Amniotic epithelial cell (primary cell): Measurements from ENCODE around the gene PKIG.

Experiments used
- DNase-seq: peaks from one replicate; pipeline ENCODE4 v3.0.0-alpha.2; 2010; ENCODE audit warnings: low read depth

Gene PKIG

DNA sequence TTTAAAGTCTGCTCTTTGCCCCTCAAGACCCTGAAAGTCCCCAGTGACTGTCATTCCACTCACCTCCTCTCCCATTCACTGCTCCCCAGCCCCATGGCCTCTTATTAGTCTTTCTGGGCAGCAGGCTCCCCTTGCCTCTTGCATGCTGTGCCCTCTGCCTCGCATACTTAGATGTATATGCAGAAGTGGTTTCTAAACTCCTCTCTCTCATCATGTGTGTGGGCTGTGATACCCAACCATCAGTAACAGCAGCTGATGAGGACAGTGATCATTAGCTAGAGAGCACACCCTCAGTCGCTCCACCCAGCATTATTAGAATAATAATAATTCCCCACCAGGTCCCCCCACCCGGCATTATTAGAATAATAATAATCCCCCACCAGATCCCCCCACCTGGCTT, 14.5 kb downstream of the PKIG start:
- no peak for DNase-seq

DNA sequence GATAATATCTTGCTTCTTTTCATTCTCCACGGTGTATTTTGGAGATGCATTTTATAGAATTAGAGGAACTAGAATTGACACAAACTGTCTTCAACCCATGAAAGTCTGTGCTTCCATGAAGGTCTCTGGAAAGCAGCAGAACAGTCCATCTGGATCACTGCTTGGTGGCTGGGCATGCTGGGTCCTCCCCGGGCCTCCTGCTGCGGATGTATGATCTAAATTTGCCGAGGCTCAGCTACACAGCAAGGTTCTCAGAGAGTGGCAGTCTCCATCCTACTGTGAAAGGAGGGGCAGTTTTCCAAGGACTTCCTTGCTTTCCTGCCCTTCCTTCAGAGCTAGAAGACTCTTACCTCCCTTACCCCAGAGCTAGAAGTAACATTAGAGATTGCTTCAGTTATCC, 15.1 kb downstream of the PKIG start:
- no peak for DNase-seq

DNA sequence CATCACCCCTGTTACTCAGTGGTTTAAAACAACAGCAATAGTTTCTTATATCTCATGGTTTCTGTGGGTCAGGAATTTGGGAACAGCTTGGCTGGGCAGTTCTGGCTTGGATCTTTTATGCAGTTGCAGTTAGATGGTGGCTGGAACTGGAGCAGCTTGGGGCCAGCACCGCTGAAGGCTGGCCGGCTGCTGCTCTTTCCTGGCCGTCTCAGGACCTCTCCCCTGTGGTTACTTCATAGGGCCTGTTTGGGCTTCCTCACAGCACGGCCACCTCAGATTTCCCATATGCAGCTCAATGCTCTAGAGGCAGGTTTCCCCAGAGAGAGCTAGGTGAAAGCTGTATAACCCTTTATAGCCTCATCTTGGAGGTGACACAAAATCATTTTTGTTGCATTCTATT, 15.6 kb downstream of the PKIG start:
- DNase-seq, result peak; percentile 26

DNA sequence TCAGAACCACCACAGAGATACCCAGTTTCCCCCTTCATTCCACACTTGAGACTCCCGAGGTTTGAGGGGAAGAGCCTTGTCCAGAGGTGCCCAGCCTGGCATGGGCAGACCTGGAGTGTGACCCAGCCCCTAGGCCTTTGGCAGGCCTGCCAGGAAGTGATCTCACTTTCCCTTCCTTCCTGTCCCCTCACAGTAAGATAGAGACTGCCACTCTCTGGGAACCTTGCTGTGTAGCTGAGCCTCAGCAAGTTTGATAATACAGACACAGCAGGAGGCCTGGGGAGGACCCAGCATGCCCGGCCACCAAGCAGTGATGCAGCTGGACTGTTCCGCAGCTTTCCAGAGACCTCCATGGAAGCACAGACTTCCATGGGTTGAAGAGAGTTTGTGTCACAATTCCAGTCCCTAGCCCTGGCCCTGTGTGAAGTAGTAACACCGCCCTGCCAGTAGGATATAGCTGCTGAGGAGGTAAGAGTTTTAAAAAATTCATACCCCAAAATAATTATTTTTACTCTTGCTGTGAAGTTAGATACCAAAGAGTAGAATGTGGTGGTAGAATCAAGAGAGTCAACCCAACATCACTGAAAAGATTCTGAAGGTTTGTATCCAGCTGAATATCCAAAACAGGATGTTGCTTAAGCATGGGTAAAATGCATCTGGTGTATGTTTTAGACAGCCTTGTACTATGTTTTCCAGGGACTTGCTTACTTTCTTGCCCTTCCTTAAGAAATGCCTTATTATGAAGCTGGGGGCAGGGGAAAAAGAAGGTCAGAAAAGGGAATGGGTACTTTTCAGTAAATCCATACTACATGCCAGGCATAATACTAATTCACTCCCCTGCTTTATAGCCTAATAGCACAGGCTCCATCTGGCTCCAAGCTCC, 16.3 kb downstream of the PKIG start:
- peak; percentile 57 for DNase-seq

DNA sequence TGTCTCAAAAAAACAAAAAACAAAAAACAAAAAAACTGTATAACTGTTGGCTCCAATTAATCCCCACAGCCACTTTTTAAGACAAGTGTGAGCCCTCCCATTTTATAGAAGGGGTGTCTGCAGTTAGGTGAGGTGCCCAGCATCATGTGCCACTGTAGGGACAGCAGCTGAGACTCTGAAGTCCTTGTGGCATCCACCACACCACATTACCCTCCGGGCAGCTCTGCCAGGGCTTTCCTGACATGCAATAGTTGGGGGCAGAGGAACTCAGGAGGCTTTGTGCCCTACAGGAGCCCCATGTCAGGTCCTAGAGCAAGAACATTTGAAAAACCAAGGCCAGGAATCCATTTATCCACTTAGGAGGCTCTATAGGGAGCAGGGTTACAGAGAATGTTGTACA, 17.3 kb downstream of the PKIG start:
- DNase-seq, result no peak

DNA sequence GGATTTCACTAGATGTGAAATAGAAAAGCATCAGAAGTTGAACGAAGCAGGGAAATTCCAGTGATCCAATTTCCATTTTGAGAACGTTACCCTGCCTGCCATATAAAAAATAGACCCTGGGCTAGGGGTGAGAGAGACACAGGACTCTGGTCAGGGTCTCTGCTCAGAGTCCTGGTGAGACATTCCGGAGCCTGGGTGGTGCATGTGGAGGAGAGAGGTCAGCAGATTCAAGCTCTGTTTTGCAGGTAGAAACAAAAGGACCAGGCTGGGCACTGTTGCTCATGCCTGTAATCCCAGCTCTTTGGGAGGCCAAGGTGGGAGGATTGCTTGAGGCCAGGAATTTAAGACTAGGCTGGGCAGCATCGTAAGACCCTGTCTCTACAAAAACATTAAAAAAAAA, 17.9 kb downstream of the PKIG start:
- DNase-seq, result no peak

DNA sequence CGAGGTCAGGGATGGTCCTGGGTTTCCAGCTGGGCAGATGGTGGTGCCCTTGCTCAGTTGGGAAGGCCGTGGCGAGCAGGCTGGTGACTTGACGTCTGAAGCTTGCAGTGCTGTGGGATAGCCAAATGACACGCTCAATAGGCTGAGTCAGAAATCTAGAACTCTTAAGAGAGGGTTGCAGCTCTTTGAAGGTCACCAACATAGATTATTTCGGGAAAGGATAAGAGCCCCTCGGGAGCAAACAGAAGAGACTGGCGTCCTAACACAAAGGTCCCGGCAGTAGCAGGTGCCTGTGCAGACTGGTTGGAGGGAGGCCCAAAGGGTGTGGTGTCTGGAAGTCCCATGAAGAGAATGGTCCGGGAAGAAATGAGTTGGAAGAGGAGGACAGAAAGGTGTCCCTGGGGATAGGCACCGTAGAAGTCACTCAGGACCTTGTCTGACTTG, 18.4 kb downstream of the PKIG start:
- no peak for DNase-seq

DNA sequence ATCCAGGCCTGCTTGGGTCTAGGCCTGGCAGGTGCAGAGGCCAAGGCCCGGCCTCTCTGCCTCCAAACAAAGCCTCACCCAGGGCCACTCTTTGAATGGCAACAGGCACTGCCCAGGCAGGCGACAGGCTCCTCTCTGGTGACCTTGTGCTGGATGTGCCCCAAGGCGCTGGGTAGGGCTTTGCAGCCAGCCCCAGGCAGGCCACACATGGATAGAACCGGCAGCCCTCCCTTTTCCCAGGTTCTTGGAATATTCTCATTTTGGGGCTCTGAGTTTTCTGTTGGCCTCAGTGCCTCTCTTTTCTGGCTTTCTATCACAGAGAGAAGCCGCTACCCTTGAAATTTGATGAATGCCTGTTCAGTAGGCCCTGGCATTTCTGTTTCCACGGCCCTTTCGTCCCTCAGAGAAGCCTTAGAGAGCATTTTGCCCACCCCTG, 18.9 kb downstream of the PKIG start:
- DNase-seq, result no peak

DNA sequence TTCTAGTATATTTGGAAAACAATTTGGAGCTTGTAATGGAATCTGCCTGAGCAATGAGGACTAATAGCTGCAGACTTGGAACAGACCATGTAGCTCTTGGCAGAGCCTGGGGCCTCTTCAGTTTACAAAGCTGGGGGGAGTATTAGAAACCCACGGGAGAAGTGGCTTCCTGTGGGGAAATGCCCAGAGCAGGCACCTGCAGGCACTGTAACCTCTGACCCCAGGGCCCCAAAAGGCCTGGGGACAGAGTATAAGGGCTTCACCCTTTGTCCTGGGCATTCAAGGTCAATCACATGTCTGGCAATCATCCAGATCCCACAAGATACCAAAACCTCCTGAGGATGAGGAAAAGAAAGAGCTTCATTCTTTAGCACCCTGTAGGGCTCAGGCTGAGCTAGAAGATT, 19.4 kb downstream of the PKIG start:
- peak; percentile 38 for DNase-seq

DNA sequence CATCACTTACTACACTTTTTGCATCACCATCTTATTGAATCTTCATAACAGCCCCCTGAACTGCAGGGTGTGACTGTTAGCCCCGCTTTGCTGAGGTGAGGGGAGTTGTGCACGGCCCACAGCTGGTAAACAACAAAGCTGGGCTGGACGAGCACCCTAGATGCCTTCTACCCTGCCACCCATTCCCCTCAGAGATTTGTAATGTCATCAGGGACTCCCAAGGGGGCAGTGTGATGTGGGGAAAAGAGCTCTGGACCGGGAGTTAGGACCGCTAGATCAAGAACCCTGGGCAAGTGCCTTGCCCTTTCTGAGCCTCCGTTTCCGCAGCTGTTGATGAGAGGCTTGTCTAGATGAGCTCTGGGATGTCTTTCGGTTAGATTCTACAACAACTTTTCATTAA, 20.9 kb downstream of the PKIG start:
- no peak for DNase-seq

DNA sequence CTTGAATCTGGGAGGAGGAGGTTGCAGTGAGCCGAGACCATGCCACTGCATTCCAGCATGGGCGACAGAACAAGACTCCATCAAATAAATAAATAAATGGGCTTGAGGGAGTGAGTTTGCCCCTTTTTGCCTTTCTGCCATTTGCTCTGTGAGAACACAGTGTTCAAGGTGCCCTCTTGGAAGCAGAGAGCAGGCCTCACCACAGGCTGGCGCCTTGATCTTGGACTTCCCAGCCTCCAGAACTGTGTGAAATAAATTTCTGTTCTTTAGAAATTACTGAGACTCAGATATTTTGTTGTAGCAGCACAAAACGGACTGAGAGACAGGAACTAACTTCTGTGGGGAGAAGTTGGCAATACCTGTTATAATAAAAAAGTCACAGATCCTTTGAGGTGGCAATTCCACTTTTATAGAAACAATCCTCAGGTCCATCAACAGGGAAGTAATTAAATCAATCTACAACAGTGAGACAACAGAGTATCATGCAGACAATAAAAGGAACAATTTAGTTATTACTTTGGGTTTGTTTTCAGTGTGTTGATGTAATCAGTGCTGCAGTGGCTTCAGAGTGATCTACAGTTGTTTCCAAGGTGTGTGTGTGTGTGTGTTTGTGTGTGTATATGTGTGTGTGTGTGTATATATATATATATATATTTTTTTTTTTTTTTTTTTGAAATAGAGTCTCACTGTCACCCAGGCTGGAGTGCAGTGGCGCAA, 24.5 kb downstream of the PKIG start:
- DNase-seq, result no peak

DNA sequence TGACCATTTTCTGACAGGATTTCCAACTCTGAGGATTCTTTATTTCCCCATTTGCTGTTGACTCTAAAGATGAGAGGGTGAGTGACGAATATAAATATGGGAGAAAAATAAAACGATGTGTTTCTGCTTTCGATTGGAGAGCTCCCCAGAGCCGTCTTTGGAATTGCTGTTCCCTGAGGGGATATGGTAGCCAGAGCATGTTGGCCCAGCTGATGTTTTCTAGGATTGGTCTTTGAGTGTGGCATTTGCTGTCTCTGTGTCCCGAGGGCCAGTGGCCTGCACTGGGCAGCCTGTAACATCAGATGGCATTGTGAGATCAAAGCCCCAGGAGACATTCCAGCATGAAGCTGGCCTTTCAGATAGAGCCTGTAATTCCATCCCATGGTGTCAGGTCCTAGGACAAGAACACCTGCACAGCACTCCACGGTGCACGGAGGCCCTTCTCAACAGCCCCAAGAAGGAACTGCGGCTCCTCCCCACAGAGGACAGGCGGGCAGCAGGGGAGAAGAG, 26.7 kb downstream of the PKIG start:
- no peak for DNase-seq

DNA sequence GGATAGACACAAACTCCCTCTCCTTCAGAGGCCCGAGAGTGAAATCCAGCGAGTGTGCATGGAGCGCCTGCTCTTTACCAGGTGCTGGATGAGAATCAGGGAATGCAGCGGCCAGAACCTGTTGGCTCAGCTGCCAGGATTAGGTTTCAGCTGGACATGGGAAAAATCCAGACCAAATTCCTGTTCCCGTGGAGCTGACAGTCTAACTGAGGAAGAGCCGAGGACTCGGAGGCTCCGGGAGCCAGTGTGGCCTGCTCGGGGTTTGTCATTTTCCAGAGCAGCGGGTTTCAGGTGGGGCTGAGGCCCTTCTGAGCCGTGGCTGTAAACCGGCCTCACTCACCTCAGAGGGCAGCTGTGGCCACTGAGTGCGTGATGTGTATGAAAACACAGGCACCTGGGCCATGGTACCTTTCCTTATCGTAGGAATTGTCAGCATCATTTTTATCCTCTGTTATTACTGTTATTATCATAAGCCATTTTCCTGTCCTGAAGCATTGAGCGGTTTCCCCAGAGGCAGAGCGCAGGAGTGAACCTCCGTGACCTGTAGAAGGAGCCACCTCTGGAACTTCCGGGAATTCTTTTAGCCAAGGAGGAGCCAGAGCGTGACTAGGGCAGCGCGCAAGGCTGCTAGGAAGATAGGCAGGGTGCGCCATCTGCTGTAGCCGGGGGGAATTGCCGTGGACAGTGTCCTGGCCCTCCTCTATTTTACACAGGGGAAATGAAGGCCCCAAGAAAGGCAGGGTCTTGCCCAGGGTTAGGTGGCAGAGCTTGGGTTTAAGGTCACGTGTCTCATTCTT, 27.3 kb downstream of the PKIG start:
- DNase-seq, result peak; percentile 84

DNA sequence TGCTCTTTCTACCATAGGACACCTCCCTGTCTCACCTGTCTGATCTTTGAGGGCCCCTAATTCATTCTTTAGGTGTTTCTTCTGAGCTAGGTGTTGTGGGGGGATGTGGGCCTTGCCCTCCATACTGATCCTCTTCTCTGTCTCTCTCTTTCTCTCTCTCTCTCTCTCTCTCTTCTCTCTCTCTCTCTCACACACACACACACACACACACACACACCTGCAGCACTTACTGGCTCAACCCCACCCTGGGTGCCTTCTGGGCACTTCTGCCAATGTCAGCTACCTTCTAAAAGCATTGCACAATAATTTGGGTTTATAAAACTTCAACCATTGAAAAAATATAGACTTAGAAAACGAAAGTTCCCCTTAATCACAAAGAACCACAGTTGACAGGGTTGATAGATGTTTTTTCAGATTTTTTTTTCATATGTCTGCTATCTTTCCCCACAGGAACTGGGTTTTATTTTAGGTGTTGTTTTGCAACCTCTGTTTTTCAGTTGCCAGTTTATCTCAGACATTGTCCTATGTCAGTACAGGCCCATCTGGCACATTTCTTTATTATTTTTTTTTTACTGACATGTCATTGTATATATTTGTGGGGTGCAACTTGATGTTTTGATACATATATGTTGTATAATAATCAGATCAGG, 28.1 kb downstream of the PKIG start:
- peak; percentile 80 for DNase-seq

DNA sequence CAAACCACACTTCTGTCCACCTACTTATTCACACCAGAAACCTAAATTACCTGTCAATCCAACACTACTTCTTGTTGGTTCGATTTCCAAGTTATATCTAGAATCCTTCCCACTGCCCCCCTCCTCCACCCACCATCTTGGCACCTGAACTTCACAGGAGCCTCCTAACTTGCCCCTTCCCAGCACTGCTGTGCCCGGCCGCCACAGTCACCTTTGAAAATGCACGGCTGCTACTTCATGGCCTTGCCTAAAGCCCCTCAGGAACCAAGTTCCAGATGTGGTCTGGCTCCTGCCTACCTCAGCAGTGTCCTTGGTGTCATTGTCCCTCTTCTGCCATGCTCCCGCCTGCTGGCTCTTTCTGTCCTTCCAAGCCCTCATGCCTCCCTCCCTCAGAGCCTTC, 31.2 kb downstream of the PKIG start:
- no peak for DNase-seq

DNA sequence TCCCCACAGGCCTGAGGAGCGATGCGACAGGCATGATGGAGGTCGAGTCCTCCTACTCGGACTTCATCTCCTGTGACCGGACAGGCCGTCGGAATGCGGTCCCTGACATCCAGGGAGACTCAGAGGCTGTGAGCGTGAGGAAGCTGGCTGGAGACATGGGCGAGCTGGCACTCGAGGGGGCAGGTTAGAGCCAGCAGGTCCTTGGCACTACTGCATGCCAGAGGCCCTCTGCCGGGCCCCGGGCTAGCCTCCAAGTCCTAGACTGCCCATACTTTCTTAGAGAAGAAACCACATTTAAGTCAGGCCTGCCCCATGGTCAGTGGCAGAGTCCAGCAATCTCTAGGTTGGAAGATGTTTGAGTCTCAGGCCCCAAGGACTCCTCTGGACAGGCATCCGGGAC, 32.1 kb downstream of the PKIG start:
- DNase-seq, result no peak

DNA sequence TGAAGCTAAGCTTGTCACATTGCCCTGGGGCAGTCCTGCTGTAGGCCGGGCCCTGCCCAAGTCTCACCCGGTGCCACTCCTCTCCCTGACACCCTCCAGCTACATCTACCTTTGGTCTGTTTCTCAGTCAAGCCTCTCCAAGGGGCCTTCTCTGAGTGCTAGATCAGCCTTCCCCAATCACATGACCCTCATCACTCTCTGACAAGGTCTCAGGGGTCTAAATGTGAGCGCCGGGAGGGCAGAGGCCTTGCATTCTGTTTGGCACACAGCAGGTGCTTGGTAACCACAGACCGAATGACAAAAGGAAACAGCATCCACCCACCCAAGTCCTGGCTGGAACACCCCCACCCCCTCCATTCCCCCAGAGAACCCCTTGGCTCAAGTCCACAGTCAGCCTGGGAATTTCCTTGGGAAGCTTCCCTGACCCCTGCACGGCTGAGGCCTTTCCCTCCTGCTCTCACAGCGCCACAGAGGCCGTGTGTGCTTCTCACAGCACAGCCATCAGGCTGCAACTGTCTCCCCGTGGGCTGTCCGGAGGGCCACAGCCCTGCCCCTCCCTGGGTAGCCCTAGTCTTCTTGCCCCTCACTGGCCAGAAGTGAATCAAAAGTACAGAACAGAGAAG, 32.9 kb downstream of the PKIG start:
- DNase-seq, result no peak

DNA sequence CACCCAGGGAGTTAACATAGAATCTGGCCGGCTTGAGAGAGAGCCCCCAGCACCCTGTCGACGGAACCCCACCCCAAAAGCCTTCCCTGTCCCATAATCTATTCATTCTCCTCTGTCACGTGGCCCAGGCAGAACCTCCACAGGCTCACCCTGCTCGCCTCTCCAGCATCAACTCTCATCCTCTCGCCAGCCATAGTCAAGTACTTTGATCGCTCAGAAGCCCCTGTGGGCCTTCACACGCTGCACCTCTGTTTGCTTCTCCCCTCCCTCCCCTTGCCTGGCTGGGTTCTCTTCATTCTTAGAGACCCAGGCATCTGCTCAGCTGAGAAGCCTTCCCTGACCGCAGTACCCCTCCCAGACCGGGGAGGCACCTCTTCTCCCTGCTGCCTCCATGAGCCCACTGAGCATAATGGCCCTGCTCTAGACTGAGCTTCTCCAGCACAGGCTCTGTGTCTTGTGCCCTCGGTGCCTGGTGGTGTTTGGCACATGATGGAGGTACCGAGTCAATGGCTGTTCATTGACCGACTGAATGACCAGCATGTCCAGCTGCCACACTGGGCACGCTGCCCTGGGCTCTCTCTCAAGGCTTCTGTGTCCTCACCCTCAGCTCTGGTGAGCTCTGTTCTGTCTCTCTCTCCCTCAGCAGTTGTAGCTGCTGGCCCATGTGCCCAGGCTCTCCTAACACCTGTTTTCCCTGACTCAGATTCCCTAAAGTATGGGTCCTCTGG, 33.7 kb downstream of the PKIG start:
- no peak for DNase-seq

DNA sequence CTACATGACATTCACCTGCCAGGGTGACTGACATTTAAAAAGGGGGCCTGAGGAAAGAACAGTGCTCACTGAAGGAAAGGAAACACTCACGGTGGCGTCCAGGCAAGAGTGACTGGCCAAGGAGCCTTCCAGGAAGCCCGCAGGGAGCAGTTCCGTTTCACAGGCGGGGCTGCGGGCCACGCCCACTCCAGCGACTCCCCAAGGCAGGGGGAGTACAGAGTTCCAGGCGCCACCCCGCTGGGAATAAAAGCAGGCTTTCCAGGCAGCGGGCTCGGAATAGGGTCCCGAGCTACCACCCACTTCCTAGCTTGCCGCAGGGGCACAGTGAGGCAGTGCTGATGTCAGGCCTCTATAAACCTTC, 34.2 kb downstream of the PKIG start:
- DNase-seq, result no peak

DNA sequence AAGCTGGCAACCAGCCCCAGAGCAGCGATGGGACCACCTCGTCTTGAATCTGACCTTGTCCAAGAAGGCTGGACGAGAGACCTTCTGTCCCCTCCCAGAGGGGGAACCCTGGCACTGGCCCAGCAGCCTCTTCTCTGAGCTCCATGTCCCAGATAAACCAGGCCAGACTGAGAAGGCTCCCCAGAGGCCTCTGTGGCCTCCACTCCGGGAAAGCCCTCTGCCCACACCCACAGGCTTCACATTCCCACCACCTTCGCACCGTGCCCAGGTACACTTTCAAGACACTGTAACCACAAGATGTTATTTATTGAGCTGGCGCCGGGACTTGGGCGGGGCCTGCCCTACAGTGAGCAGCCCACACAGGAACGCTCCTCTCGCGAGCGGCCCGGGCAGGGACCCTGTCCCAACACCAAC, 35.9 kb downstream of the PKIG start:
- no peak for DNase-seq

DNA sequence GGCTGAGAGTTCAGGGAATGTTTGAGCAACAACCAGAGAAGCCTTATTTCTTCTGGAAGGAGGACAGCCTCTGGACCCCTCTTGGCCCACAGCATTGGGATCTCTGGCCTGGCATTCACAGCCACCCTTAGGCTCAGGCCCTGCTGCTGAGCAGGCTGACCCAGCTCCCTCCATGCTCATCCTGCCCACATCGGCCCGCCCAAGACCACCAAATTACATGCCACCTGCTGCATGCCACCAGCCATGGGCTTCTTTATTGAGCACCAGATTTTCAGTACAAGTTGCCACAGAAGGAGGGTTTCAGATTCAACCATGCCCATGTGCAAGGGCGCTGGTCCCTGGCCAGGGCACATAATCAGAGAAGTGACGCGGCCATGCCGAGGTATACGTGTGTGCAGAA, 36.9 kb downstream of the PKIG start:
- no peak for DNase-seq
